Measurements from ENCODE around the gene MYO1B. TPM values are rescaled to one million over a fixed set of nuclear protein-coding genes. Genes with fewer than 3 reads are reported as not detected.

MYO1B gene
- total RNA-seq, 6 experiments from 2014 or later: 214 to 254 (median 236) TPM

DNA sequence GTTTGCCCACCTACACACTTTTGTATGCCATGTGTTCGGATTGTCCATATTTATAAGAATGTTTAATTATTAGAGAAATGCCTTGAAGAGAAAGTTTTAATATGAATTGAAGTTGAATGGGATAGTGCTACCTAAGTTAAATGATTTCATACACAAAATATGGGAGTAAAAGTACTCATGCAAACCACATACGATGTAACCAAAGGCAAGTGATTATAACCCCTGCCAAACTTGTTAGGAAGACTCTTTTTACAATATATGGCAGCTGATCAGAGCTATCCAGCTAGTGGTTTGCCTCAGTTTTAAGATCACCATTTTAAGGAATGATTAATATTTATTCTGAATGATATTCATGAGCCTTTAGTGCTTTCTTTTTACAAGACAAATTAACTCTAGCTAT is 106.7 kb downstream of the MYO1B start:
- peaks cover 5% of the 10 kb centered on the region for H3K27me3 Mint-ChIP-seq (ENCODE audit: insufficient read depth)
- H3K9me3 Mint-ChIP-seq: peaks cover 11% of the 10 kb centered on the region; the same call in 1 of the 2 replicates
- H3K36me3 Mint-ChIP-seq (ENCODE audit: low read depth): peaks cover 76% of the 10 kb centered on the region
- H3K4me3 Mint-ChIP-seq: no peak overlapping the region
- peak overlapping the region; percentile 75 for H3K27ac Mint-ChIP-seq
- TF ChIP-seq, protein P1, sequence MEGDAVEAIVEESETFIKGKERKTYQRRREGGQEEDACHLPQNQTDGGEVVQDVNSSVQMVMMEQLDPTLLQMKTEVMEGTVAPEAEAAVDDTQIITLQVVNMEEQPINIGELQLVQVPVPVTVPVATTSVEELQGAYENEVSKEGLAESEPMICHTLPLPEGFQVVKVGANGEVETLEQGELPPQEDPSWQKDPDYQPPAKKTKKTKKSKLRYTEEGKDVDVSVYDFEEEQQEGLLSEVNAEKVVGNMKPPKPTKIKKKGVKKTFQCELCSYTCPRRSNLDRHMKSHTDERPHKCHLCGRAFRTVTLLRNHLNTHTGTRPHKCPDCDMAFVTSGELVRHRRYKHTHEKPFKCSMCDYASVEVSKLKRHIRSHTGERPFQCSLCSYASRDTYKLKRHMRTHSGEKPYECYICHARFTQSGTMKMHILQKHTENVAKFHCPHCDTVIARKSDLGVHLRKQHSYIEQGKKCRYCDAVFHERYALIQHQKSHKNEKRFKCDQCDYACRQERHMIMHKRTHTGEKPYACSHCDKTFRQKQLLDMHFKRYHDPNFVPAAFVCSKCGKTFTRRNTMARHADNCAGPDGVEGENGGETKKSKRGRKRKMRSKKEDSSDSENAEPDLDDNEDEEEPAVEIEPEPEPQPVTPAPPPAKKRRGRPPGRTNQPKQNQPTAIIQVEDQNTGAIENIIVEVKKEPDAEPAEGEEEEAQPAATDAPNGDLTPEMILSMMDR (IDR thresholded peaks at IDR 0.05): no peak
- no peak for DNase-seq
- peaks cover 71% of the 10 kb centered on the region for H3K4me1 Mint-ChIP-seq (ENCODE audit: low read depth)

DNA sequence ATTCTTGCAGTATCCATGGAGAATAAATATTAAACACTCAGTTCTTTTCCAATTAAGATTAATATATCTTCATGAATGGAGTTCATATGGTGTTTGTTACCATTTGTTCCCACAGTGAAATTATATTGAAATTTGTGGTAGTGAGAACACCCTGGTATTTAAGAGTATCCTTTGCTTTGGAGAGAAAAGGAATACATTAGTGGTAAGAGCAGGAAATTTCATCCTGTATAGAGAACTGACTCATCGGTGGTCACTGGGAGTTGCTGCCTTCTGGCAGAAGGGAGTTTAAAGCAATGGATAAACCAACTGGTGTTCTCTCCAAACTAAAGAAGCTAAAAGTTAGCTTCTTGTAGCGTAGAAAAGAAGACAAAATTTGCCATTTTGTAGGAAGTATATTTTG is 107.3 kb downstream of the MYO1B start:
- peaks cover 5% of the 10 kb centered on the region for H3K27me3 Mint-ChIP-seq (ENCODE audit: insufficient read depth)
- H3K4me3 Mint-ChIP-seq: peak overlapping the region; percentile 68
- peaks cover 75% of the 10 kb centered on the region for H3K36me3 Mint-ChIP-seq (ENCODE audit: low read depth)
- peak; percentile 65 for DNase-seq
- peak overlapping the region; percentile 75 for H3K27ac Mint-ChIP-seq
- peaks cover 65% of the 10 kb centered on the region for H3K4me1 Mint-ChIP-seq (ENCODE audit: low read depth)
- H3K9me3 Mint-ChIP-seq: peaks cover 11% of the 10 kb centered on the region; the same call in 1 of the 2 replicates
- TF ChIP-seq, protein P1 (IDR thresholded peaks at IDR 0.05): no peak

DNA sequence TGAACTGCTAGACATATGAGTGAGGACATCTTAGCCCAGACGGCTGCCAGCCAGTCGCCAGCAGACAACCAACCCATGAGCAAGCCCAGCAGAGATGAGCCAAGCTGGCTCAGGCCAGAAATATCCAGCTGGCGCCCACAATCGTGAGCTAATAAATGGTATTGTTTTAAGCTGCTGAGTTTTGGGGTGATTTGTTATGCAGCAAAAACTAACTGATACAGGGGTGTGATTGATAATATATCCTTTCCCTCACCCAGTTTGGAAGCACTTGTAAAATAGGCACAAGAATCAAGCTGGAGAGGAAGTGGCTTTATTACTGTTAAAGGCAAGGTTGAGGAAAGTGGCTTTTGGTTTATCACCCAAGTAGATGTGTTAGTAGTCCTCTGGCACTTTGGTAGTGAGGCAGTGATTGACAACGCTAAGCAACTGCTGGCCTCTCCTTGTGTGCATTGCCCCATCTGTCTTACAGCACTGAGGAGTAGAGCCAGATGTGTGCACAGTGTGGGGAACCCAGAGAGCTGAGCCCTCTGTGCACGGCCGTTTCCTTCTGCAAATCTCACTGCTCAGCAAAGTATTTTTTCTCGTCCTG is 110.1 kb downstream of the MYO1B start:
- TF ChIP-seq, protein P1 (IDR thresholded peaks at IDR 0.05): no peak
- peaks cover 11% of the 10 kb centered on the region; the same call in 1 of the 2 replicates for H3K9me3 Mint-ChIP-seq
- H3K4me1 Mint-ChIP-seq (ENCODE audit: low read depth): peaks cover 59% of the 10 kb centered on the region
- no peak for DNase-seq
- peaks cover 70% of the 10 kb centered on the region for H3K36me3 Mint-ChIP-seq (ENCODE audit: low read depth)
- H3K4me3 Mint-ChIP-seq: no peak overlapping the region; the same call in 1 of the 2 replicates
- H3K27me3 Mint-ChIP-seq (ENCODE audit: insufficient read depth): no peaks in the 10 kb centered on the region; the same call in 1 of the 2 replicates
- no peak overlapping the region; the same call in 1 of the 2 replicates for H3K27ac Mint-ChIP-seq

DNA sequence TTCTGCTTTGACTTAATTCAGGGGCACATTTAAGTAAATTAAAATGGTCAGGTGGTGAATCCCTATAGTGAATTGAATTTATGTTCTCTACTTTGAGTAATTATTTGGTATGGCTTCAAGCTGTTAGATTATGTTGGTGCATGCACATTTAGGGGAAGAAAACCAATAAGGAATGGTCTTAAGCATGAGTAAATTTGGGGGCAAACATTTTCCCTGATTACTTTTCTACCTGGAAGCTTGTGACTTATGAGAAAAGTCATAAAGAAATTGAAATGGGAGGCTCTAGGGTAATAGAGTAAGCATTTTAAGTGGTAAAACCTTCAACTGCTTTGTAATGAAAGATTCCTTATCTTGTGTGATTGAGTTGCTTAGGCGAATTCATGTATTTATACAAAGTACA is 112.5 kb downstream of the MYO1B start:
- Mint-ChIP-seq H3K9me3 (peaks cover 11% of the 10 kb centered on the region; the same call in 1 of the 2 replicates), H3K4me3 (no peak overlapping the region), H3K4me1 (ENCODE audit: low read depth) (peaks cover 44% of the 10 kb centered on the region), H3K27ac (no peak overlapping the region), H3K27me3 (ENCODE audit: insufficient read depth) (no peaks in the 10 kb centered on the region; the same call in 1 of the 2 replicates), H3K36me3 (ENCODE audit: low read depth) (peaks cover 66% of the 10 kb centered on the region)
- no peak for DNase-seq
- TF ChIP-seq, protein P1 (IDR thresholded peaks at IDR 0.05): no peak

DNA sequence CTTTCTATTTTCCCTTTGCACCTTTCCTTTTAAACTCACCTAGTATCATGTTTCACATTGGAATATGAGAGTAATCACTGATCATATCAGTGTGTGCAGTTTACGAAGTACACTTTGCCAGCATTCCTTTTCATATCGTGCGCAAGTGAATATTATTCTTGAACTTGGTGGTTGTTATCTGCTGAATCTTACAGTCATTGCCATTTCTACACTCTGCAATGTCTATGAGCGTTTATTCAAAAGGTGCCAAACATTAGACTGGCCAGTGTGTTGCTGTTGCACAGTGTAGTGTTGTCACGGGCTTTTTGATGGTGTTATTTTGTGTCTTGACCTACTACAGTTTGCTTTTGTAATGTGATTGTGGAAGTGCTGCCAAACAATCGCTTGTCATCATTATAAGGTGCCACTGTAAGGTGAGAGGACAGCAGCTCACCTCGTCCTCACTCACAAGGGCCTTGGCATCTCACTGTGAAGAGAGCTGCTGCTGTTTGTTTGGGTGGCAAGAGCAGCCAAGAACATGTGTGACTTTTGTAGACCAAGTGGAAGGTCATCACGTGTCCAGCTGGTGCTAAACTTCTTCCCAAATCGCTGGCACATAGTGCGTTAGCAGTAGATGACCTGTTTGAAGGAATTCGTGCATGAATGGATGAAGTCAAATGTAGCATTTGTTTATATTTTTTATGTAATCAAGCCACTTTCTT is 113.3 kb downstream of the MYO1B start:
- H3K4me1 Mint-ChIP-seq (ENCODE audit: low read depth): peaks cover 44% of the 10 kb centered on the region
- no peaks in the 10 kb centered on the region; the same call in 1 of the 2 replicates for H3K27me3 Mint-ChIP-seq (ENCODE audit: insufficient read depth)
- TF ChIP-seq, protein P1 (IDR thresholded peaks at IDR 0.05): no peak
- peaks cover 64% of the 10 kb centered on the region for H3K36me3 Mint-ChIP-seq (ENCODE audit: low read depth)
- DNase-seq: no peak
- peaks cover 11% of the 10 kb centered on the region; the same call in 1 of the 2 replicates for H3K9me3 Mint-ChIP-seq
- H3K4me3 Mint-ChIP-seq: no peak overlapping the region; the same call in 1 of the 2 replicates
- H3K27ac Mint-ChIP-seq: peak overlapping the region; percentile 45; the same call in 1 of the 2 replicates

All from HFFc6 (cell line).